HG03135 (cell line): Measurements from ENCODE around the gene GPR161.

ENCODE experiments used
- ATAC-seq: cut with Tn5 transposase; IDR thresholded peaks from one replicate; pipeline ENCODE4 v1.9.1; 2021; ENCODE audit warnings: mild to moderate bottlenecking, moderate library complexity; ENCODE audit not compliant: unreplicated experiment

The GPR161 gene

GRCh38 chr1:168050307-168050706 lies 86.4 kb downstream of the GPR161 start:
- ATAC-seq, result no peak

- ATAC-seq, result no peak
Measured at GRCh38 chr1:168045311-168045710, 91.4 kb downstream of the GPR161 start.

GRCh38 chr1:168042362-168042761 lies 94.4 kb downstream of the GPR161 start:
- no peak for ATAC-seq

GRCh38 chr1:168035345-168035744 lies 101.4 kb downstream of the GPR161 start:
- ATAC-seq, result no peak

- ATAC-seq, result no peak
Measured at GRCh38 chr1:168032029-168032428, 104.7 kb downstream of the GPR161 start.

GRCh38 chr1:168031627-168032026 lies 105.1 kb downstream of the GPR161 start:
- no peak for ATAC-seq

- ATAC-seq, result no peak
Measured at GRCh38 chr1:168031198-168031597, 105.5 kb downstream of the GPR161 start.
